Measurements from ENCODE around the gene ITSN1.
"Not testable (repeated sequence)": the region's sequence is repeated elsewhere in the genome, so short reads cannot be mapped to it uniquely, and the experiment has no call there.

ITSN1 gene

GRCh38 chr21:33864150-33864549, 221.8 kb downstream of the ITSN1 start:
- DNase-seq (ENCODE audit: extremely low spot score) = no peak
- ChIA-PET POLR2A (no interaction called here), CTCF (no interaction called here)
- no peak for TF ChIP-seq CTCF (IDR thresholded peaks at IDR 0.05; ENCODE audit: control extremely low read depth, extremely low read depth, low read depth, missing control alignments)

DNA sequence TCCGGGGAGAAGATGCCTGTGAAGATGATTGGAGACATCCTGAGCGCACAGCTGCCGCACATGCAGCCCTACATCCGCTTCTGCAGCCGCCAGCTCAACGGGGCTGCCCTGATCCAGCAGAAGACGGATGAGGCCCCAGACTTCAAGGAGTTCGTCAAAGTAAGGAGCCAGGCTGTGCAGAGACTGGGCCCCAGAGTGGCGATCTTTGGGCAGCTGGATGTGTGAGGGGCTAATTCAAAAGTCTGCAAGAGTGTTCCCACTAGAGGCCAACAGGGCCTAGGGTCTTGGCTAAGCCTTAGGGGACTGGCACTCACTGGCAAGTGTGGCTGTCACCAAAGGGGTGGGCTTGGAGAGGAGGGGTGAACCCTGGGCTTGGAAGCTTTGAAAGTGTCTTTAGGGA, 222.9 kb downstream of the ITSN1 start:
- TF ChIP-seq CTCF (IDR thresholded peaks at IDR 0.05; ENCODE audit: control extremely low read depth, extremely low read depth, low read depth, missing control alignments) = no peak
- no peak for DNase-seq (ENCODE audit: extremely low spot score)
- POLR2A ChIA-PET = no interaction called here
- CTCF ChIA-PET = interaction anchor here (2.7 kb wide), 1 partner anchor 13 kb away, joined by 9 read pairs; no protein-coding TSS in a partner anchor

DNA sequence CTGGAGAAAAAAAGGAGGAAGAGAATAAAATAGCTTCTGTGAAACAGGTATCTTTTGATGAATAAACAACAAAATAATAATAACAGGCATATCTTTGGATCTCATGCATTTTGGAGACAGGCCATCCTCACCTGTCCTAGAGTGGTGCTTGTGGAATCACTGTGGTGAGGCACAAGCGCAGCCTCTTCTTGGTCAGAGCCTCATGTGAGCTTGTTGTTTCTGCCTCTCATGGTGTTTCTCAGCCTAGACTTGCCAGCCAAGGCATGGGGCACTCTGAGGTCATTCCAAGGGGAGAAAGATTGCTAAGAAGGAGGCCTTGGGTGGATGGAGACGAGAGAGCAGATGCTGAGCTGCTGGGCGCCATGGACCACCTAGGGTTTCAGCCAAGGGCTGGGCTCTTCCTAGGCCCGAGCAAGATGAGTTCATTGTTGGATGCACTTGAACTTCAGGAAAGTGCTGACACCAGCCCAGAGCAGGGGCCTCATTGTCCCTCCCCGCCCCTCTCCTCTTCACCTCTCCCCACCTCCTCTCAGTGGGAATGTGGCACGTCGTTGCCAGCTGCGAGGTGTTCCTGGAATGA, 223.8 kb downstream of the ITSN1 start:
- no peak for DNase-seq (ENCODE audit: extremely low spot score)
- ChIA-PET POLR2A (no interaction called here), CTCF (interaction anchor here (2.7 kb wide), 1 partner anchor 12 kb away, joined by 9 read pairs; no protein-coding TSS in a partner anchor)
- no peak for TF ChIP-seq CTCF (IDR thresholded peaks at IDR 0.05; ENCODE audit: control extremely low read depth, extremely low read depth, low read depth, missing control alignments)

- ChIA-PET CTCF (interaction anchor here (2.7 kb wide), 1 partner anchor 11 kb away, joined by 9 read pairs; no protein-coding TSS in a partner anchor), POLR2A (no interaction called here)
- TF ChIP-seq CTCF (IDR thresholded peaks at IDR 0.05; ENCODE audit: control extremely low read depth, extremely low read depth, low read depth, missing control alignments) = no peak
- no peak for DNase-seq (ENCODE audit: extremely low spot score)
Measured at GRCh38 chr21:33866826-33867225, 224.5 kb downstream of the ITSN1 start.

- CTCF ChIA-PET = interaction anchor here (2.7 kb wide), 1 partner anchor 10 kb away, joined by 9 read pairs; no protein-coding TSS in a partner anchor
- not testable (repeated sequence) for DNase-seq (ENCODE audit: extremely low spot score)
Measured at GRCh38 chr21:33867868-33868267, 225.6 kb downstream of the ITSN1 start.

DNA sequence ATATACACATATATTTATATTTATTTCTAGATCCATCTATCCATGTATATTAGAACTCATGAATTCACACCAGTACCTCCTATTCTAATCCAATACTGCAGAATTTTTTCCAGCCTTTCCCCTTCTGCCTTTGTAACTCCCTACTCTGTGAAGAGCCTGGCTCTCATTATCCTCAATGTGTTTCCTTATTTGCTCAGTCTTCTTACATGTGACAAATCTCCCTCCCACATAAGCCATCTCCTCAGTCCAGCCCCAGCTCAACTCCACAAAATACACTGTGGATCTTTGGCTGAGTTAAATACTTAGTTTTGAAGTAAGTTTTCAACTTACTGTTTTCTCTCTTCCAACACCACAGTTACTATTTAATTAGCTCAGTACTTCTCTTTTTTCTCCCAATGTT, 227.6 kb downstream of the ITSN1 start:
- ChIA-PET CTCF (no interaction called here), POLR2A (no interaction called here)
- TF ChIP-seq CTCF (IDR thresholded peaks at IDR 0.05; ENCODE audit: control extremely low read depth, extremely low read depth, low read depth, missing control alignments) = no peak
- DNase-seq (ENCODE audit: extremely low spot score) = no peak

More at GRCh38 chr21:33867868-33868267, 225.6 kb downstream of the ITSN1 start:
- POLR2A ChIA-PET = not testable (repeated sequence)

- no peak for DNase-seq (ENCODE audit: extremely low spot score)
- POLR2A ChIA-PET = no interaction called here
- TF ChIP-seq CTCF (IDR thresholded peaks at IDR 0.05; ENCODE audit: control extremely low read depth, extremely low read depth, low read depth, missing control alignments) = no peak
- CTCF ChIA-PET = no interaction called here
Measured at GRCh38 chr21:33870768-33871167, 228.5 kb downstream of the ITSN1 start.

Data from GM10248 (cell line).